Frontal cortex (tissue), 4 donors: Measurements from ENCODE around the gene BUD13. TPM values are rescaled to one million over a fixed set of nuclear protein-coding genes. Genes with fewer than 3 reads are reported as not detected.
"Not testable (repeated sequence)": the region's sequence is repeated elsewhere in the genome, so short reads cannot be mapped to it uniquely, and the experiment has no call there.

Experiments used
- DNase-seq, 2 donors: peaks; one replicate each; pipeline ENCODE4 v3.0.0; 2012; ENCODE audit warnings: low spot score in 2 of 2
- FAIRE-seq: peaks from 2 replicates; lab custom pipeline; 2012; peaks lifted over from hg19 to GRCh38; lab: Jason Lieb, UNC
- total RNA-seq: library from RNA; depleted of rRNA; stranded (reverse); fragments of >200 nt; gene quantifications from one replicate; pipeline ENCODE4 v1.2.3, GENCODE V29; 2014
- donor health status: control.
- donor health status: control.
- donor health status: control.

Gene BUD13
- total RNA-seq, result 20.8 TPM

DNA sequence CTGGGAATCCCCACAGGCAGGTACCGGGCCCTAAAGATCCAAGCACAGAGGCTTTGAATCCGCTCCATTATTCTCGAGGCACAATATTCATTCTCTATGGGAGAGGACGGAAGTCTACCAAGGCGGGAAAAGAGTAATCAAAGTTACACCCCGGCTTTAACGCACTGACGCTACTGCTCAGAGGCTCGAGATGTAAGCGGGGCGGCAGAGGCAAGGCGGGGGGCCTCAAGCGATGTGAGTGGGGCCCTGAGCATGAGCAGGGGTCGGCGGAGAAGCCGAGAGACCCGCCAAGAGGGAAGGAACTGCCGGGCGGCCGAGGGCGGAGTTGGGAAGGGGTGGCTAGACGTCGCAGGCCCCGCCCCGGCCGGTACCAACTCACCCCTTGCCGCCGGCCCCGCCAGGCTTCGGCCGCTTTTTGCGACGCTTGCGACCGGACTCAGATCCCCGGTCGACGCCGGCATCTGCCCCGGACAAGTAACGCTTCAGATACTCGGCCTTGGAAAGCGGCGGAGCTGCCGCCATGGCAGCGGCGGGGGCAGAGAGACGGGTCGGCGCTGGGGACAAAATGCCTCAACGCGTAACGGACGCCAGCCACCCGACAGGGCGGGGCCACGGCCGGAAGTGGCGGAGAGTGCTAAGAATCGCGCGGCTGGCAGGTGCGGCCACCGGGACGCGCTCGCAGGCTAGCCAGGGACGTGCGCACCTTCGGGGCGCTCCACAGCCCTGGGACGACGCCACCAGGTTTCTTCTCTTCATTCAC, at the start of gene BUD13:
Gene BUD13, minus strand, starts transcription at position 545 of the 760 bp plus-strand sequence. Its CDS starts 23 bp downstream, at position 522.
- no peak for FAIRE-seq
- DNase-seq, result peak; percentile 90 to 91

DNA sequence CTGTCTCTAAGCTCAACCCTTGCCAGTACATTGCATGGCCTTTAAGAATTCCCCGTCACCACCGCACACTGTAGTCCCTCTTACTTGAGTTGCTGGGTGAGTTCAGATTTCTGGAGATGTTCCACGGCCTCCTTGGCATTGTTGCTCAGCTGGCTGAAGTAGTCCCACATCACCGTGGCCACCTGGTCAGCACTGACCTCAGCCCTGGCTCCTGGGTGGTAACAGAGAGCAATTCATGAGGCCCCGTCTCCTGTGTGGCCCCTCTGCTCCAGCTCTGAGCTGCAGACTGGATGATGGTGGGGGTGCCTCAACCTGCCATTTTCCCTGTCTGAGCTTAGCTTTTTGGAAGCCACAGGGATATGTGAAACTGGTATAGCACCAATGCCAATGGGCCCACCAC, 49.8 kb upstream of the BUD13 start:
- DNase-seq, result no peak
- no peak for FAIRE-seq

GRCh38 chr11:116821050-116821918, 48.5 kb upstream of the BUD13 start:
- no peak for FAIRE-seq
- DNase-seq, result no peak

DNA sequence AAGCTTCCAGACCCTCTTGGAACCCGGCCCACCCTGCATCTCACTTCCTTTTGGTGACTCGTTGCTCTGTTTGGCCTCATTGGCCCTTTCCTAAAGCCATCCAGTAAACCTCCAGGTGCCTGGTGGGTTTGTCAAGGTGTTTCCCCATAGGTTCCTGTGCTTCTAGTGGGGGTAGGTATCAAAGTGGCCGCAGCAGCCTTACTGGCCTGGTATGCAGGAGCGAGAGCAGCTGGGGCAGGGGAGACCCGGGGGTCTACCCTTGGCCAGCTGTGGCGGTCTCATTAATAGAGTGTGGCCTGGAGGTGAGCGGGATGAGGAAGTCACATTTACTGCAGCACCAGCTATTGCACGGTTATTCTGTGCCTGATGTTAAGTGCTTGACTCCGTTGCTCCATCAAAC, 46.3 kb upstream of the BUD13 start:
- FAIRE-seq (no peak), DNase-seq (no peak)

- DNase-seq (no peak), FAIRE-seq (no peak)
Measured at GRCh38 chr11:116814502-116814901, 41.7 kb upstream of the BUD13 start.

DNA sequence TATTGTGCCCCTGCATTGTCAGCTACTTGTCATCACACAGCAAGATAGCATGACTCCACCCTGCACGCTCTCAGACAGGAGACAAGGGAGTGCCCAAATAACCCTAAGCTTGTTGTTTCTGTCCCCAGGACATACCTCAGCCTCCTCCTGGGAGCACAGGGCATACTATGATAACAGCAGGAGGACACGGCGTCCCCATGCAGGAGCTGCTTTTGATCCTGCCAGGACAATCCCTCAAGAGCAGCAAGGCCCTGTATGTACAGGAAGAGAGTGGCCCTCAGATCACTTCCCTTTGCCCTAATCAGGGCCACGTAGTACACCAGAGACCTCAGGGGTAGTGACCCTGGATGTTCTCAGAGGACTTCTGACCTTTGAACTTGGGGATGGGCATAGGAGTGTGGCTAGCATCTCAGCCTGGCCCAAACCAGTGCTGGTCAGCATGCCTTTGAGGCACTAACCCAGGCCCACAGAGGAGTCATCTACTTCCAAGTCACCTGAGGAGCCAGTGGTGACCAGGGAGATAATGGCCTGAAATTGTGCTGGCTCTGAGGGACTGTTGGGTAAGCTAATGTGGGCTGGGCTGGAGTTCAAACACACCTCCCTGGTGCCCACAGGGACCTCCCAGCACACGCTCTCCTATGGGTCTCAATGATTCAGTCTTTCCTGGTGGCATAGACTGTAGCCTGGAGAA, 41.1 kb upstream of the BUD13 start:
- DNase-seq (no peak), FAIRE-seq (no peak)

DNA sequence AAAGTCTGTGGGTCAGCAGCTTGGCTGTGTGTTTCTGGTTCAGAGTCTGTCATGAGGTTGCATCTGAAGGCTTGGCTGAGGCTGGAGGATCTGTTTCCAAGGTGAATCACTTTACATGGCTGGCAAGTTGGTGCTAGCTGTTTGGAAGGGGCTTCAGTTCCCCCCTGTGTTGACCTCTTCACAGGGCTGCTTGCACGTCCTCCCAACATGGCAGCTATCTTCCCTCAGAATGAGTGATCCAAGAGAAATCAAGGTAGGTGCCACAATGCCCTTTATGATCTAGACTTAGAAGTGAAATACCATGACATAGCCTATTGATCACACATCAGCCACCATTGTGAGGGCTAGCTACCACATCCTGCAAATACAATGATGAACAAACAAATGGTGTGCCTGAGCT, 40.4 kb upstream of the BUD13 start:
- FAIRE-seq, result no peak

GRCh38 chr11:116812109-116812508, 39.3 kb upstream of the BUD13 start:
- FAIRE-seq (peak; percentile 93), DNase-seq (no peak)

More for the DNA sequence above, 40.4 kb upstream of the BUD13 start:
- no peak for DNase-seq

DNA sequence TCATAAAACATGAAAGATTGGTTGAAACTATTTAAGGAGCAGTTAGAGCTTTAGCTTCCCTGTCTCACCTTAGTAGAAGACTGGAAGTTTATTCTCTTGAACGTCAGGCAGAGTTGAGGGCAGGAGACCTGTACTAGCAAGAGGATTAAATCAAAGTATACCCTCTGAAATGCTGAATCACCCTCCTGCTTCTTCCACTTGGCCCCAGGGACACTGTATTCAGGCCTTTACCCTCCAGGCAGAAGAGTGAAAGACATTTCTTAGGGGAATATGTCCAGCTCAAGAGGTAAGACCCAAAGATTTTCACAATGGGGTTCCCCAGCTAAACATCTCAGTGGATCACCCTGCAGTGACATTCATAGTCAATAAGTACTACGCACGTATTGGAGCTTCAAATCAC, 38.4 kb upstream of the BUD13 start:
- no peak for FAIRE-seq

GRCh38 chr11:116808262-116809175, 35.7 kb upstream of the BUD13 start:
- FAIRE-seq (no peak), DNase-seq (no peak)

More for the DNA sequence above, 38.4 kb upstream of the BUD13 start:
- no peak for DNase-seq

GRCh38 chr11:116807601-116808261, 34.9 kb upstream of the BUD13 start:
- FAIRE-seq, result no peak

DNA sequence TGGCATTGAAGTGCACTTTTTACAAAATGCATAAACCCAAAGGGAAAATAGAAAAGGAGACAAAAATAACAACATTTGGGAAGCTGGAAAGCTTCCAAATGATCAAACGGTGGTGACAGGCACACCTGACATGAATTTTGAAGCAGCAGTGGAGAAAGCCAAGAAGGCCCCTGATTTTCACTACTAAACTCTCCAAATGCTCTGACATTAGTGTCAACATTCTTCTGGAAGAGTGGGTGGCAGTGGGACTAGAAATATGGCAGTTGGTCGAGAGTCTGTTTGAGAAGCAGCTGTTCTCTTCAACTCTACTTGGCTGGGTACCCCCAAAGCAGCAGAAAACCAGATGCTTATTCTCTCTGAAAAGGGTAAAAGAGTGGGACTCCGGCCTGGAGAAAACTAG, 31.2 kb upstream of the BUD13 start:
- no peak for DNase-seq
- no peak for FAIRE-seq

More at GRCh38 chr11:116807601-116808261, 34.9 kb upstream of the BUD13 start:
- no peak for DNase-seq

- not testable (repeated sequence) for DNase-seq, FAIRE-seq
Measured at GRCh38 chr11:116801662-116802061, 28.9 kb upstream of the BUD13 start.

GRCh38 chr11:116800610-116801009, 27.8 kb upstream of the BUD13 start:
- no peak for FAIRE-seq
- no peak for DNase-seq

GRCh38 chr11:116798368-116798767, 25.6 kb upstream of the BUD13 start:
- FAIRE-seq (no peak), DNase-seq (no peak)

- FAIRE-seq (no peak), DNase-seq (no peak)
Measured at GRCh38 chr11:116797816-116798215, 25.0 kb upstream of the BUD13 start.

DNA sequence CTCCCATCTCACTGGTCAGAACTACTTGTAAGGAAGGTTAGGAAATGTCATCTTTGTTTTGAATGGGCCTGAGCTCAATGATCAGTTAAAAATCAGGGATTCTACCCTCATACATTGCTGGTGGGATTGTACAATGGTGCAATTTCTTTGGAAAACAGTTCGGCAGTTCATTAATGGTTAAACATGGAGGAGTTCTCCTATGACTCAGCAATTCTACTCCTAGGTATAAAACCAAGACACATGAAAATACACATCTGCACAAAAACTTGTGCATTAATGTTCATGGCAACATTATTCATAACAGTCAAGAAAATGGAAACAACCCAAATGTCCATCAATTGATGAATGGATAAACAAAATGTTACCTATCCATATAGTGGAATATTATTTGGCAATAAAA, 23.8 kb upstream of the BUD13 start:
- FAIRE-seq, result no peak
- no peak for DNase-seq

DNA sequence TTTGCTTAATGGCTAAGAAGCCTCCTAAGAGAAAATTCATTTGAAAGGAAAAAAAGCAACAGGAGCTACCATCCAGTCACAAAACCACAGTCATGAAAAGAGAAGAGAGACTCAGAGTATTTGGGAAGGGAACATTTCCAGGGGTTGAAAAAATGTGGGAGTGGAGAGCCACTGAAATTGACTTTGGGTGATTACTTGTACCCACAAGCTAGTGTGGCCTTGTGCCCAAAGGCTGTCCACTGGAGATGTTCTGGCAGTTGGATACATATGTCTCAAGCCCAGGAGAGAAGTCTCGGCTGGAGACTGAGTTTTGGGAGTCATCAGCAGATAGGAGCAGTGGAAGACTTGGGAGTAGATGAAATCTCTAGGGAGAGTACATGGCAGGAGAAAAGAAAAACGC, 22.1 kb upstream of the BUD13 start:
- DNase-seq, result no peak
- no peak for FAIRE-seq

DNA sequence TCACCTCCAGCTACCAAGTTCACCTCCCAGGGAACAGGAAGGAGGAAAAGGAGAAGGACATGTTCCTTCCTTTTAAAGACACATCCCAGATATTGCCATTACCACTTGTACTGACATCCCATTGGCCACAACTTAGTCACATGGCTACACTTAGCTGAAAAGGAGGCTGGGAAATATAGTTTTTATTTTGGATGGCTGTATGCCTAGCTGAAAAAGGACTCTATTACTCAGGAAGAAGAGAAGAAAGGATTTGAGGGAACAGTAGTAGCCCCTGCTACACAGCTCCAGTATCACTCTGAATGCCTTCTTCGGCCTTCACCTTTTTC, 20.9 kb upstream of the BUD13 start:
- FAIRE-seq, result no peak
- DNase-seq, result no peak
